Measurements from ENCODE around the gene SLC8A3. TPM values are rescaled to one million over a fixed set of nuclear protein-coding genes. Genes with fewer than 3 reads are reported as not detected.
"Not testable (repeated sequence)": the region's sequence is repeated elsewhere in the genome, so short reads cannot be mapped to it uniquely, and the experiment has no call there.

SLC8A3 gene
- total RNA-seq, 1 donor from 2014 or later, result 0.24 TPM

DNA sequence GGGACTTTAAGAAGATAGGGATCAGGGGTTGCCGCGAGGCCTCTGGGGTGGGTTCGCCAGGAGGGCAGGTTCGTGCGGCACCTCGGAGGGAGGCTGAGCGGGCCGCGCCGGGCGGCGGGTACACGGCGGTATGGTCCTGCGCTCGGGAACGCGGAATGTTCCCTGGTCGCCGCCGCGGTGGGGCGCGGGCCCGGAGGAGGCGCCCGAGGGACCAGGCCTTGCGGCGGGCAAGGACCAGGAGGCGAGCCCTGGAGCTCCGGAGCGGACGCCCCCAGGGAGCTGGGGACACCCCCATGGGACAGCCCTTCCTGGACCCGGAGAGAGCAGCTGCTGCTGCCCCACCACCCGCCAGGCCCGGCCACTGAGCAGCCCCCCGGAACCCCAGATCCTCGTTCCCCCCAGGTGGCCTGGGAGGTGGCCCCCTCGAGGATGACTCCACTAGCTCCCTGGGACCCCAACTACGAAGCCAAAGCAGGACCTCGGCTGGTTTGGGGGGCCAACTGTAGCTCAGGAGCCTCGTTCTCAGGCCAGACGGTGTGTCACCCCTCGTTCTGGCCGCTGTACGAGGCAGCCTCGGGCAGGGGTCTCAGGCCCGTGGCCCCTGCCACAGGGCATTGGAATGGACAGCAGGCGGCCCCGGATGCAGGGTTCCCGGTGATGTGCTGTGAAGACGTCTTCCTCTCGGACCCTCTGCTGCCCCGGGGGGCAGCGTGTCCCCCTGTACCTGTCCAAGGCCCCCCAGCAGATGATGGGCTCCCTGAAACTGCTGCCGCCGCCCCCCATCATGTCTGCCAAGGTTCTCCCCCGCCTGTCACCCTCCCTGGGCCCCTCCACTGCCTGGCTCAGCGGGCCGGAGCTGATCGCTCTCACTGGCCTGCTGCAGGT is 45.6 kb upstream of the SLC8A3 start:
- Histone ChIP-seq H3K79me2 (ENCODE audit: low read depth) (no peaks in the 10 kb centered on the region), H3K36me3 (no peaks in the 10 kb centered on the region), H3K4me1 (peaks cover 17% of the 10 kb centered on the region), H3K4me3 (no peak overlapping the region), H3F3A (ENCODE audit: low read depth) (peaks cover 10% of the 10 kb centered on the region), H3K27ac (no peak overlapping the region), H3K4me2 (no peak overlapping the region), H2AFZ (replicated peaks) (no peak overlapping the region), H3K27me3 (no peaks in the 10 kb centered on the region), H3K9me3 (ENCODE audit: low read depth) (no peaks in the 10 kb centered on the region), H3K9ac (no peak overlapping the region), H4K20me1 (ENCODE audit: low read depth) (no peaks in the 10 kb centered on the region)
- H3K36me3 Mint-ChIP-seq, result peaks cover 3% of the 10 kb centered on the region
- no peak for DNase-seq (ENCODE audit: low spot score)
- TF ChIP-seq EZH2 (IDR thresholded peaks at IDR 0.05) (no peak), EZH2phosphoT487 (IDR thresholded peaks at IDR 0.05) (no peak)
- TF ChIP-seq, protein P1, sequence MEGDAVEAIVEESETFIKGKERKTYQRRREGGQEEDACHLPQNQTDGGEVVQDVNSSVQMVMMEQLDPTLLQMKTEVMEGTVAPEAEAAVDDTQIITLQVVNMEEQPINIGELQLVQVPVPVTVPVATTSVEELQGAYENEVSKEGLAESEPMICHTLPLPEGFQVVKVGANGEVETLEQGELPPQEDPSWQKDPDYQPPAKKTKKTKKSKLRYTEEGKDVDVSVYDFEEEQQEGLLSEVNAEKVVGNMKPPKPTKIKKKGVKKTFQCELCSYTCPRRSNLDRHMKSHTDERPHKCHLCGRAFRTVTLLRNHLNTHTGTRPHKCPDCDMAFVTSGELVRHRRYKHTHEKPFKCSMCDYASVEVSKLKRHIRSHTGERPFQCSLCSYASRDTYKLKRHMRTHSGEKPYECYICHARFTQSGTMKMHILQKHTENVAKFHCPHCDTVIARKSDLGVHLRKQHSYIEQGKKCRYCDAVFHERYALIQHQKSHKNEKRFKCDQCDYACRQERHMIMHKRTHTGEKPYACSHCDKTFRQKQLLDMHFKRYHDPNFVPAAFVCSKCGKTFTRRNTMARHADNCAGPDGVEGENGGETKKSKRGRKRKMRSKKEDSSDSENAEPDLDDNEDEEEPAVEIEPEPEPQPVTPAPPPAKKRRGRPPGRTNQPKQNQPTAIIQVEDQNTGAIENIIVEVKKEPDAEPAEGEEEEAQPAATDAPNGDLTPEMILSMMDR (IDR thresholded peaks at IDR 0.05), result no peak
- peaks cover 10% of the 10 kb centered on the region for H3K27me3 Mint-ChIP-seq (ENCODE audit: insufficient read depth, low read depth)
- H3K4me3 Mint-ChIP-seq, result peak overlapping the region; percentile 15
- H3K27ac Mint-ChIP-seq, result peak overlapping the region; percentile 85
- peaks cover 22% of the 10 kb centered on the region for H3K4me1 Mint-ChIP-seq
- H3K9me3 Mint-ChIP-seq, result peaks cover 10% of the 10 kb centered on the region

DNA sequence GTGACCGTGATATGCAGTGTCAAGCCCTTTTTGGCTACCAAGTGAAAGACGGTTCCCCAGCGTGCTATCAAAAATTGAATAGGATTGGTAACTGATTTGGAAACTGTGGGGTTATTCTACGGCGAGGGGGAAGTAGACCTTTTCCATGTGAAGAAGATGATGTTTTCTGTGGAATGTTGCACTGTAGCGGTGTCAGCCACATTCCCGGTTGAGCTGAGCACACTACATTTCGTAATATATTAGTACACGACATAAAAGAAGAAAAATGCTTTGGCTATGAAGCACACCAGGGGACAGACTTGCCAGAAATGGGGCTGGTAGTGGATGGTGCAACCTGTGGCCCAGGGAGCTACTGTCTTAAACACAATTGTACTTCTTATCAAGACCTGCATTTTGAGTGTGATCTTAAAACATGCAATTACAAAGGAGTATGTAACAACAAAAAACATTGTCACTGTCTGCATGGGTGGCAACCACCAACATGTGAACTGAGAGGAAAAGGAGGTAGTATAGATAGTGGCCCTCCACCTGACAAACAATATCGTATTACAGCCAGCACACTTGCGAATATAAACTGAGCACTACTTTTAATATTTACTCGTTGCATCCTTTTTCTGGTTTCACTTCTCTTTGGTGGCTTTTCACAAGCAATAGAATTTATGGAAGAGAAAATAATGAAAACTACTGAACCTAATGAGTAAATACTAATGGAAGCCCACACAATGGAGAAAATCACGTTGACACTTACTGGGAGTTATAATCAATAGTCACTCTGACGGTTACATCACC is 43.2 kb upstream of the SLC8A3 start:
- H3K4me3 Mint-ChIP-seq, H3K36me3 Mint-ChIP-seq: not testable (repeated sequence)

DNA sequence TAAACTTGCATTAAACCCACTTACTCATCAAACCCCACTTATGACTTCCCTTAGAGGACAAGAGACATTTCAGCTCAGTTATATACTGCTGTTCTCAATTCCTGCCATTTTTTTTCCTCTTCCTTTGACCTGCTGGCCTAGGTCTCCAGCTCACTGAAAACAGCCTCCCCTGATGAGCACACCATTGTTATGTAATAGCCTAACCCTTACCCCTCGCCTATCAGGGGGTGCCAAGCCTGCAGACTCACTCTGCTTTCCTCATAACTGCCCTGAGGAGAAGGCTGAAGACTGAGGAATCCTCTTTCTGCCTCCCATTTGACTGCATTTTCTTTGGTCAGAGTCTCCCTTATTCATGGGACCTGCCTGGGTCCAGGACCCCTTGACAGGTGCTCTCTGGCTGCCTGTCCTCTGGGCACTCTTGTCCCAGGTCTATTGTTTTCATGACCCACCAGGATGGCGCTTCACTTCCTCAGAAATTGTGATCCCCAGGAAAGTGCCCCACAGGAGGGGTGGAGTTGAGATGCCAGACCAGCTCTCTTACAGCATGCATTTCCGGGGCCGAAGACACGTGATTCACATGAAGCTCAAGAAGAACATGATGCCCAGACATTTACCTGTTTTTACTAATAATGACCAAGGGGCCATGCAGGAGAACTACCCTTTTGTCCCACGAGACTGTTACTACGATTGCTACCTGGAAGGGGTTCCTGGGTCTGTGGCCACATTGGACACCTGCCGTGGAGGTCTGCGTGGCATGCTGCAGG is 41.3 kb upstream of the SLC8A3 start:
- H3K9ac ChIP-seq; H3K27me3 ChIP-seq; DNase-seq (ENCODE audit: low spot score); H3K9me3 Mint-ChIP-seq; H3K36me3 Mint-ChIP-seq; H4K20me1 ChIP-seq (ENCODE audit: low read depth); H3K36me3 ChIP-seq; H3K27me3 Mint-ChIP-seq (ENCODE audit: insufficient read depth, low read depth); H3K4me3 Mint-ChIP-seq; H3K4me2 ChIP-seq; H3K4me3 ChIP-seq; H3K27ac Mint-ChIP-seq; H3K9me3 ChIP-seq (ENCODE audit: low read depth); H3F3A ChIP-seq (ENCODE audit: low read depth); H3K27ac ChIP-seq; H3K79me2 ChIP-seq (ENCODE audit: low read depth); H3K4me1 ChIP-seq: not testable (repeated sequence)
- peaks cover 10% of the 10 kb centered on the region for H3K4me1 Mint-ChIP-seq
- H2AFZ ChIP-seq (replicated peaks), result peak overlapping the region; percentile 68

More for the DNA sequence above, 43.2 kb upstream of the SLC8A3 start:
- not testable (repeated sequence) for H3K4me1 ChIP-seq; H3K36me3 ChIP-seq; H3K9ac ChIP-seq; H3F3A ChIP-seq (ENCODE audit: low read depth); H4K20me1 ChIP-seq (ENCODE audit: low read depth); H3K4me3 ChIP-seq; H3K9me3 Mint-ChIP-seq; H3K9me3 ChIP-seq (ENCODE audit: low read depth); H3K79me2 ChIP-seq (ENCODE audit: low read depth); H3K27ac Mint-ChIP-seq; H3K27ac ChIP-seq; H3K4me2 ChIP-seq; H2AFZ ChIP-seq (replicated peaks); DNase-seq (ENCODE audit: low spot score); H3K27me3 ChIP-seq
- Mint-ChIP-seq H3K27me3 (ENCODE audit: insufficient read depth, low read depth) (peaks cover 10% of the 10 kb centered on the region), H3K4me1 (peaks cover 10% of the 10 kb centered on the region)

DNA sequence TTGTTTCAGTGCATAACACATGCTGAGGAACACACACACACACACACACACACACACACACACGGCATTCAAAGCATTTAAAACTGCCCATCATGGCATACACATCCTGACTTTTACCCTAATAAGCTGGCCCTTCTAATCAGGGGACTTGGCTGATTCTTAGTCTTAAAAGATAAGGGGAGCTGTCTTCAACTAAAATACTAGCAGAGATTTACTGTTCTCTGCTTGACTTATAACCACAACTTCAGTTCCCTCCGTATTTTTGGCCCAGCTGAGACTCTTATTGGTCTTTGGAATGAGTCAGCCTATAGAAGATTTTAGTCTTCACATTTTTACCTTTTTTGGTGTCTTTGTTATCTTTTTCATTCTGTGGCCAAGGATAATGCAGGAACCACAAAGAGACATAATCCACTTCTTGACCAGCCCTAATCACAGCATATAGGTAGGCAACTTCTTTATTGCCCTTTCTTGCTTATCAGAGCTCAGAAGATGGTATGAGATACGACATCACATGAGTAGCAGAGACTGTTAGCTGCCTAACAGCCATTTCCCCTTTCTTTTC is 25.1 kb upstream of the SLC8A3 start:
- Histone ChIP-seq H3F3A (ENCODE audit: low read depth) (no peaks in the 10 kb centered on the region), H3K4me3 (no peak overlapping the region), H3K9me3 (ENCODE audit: low read depth) (no peaks in the 10 kb centered on the region), H3K36me3 (no peaks in the 10 kb centered on the region), H3K79me2 (ENCODE audit: low read depth) (no peaks in the 10 kb centered on the region), H3K27ac (no peak overlapping the region), H3K27me3 (no peaks in the 10 kb centered on the region), H4K20me1 (ENCODE audit: low read depth) (no peaks in the 10 kb centered on the region), H2AFZ (replicated peaks) (no peak overlapping the region), H3K4me1 (peaks cover 5% of the 10 kb centered on the region), H3K4me2 (no peak overlapping the region), H3K9ac (no peak overlapping the region)
- TF ChIP-seq EZH2phosphoT487 (IDR thresholded peaks at IDR 0.05), result no peak
- TF ChIP-seq, protein P1 (IDR thresholded peaks at IDR 0.05), result no peak
- Mint-ChIP-seq H3K27me3 (ENCODE audit: insufficient read depth, low read depth) (no peaks in the 10 kb centered on the region), H3K27ac (no peak overlapping the region), H3K9me3 (no peaks in the 10 kb centered on the region), H3K36me3 (no peaks in the 10 kb centered on the region), H3K4me1 (peaks cover 3% of the 10 kb centered on the region), H3K4me3 (no peak overlapping the region)
- no peak for DNase-seq (ENCODE audit: low spot score)

Measured in neural progenitor cell (in vitro differentiated cells).